HG02884 (cell line): ENCODE measurements around the gene SPSB3.

Experiments
- ATAC-seq: cut with Tn5 transposase; IDR thresholded peaks from one replicate; pipeline ENCODE4 v1.9.1; 2021; ENCODE audit warnings: mild to moderate bottlenecking, moderate library complexity; ENCODE audit not compliant: unreplicated experiment

The SPSB3 gene

DNA sequence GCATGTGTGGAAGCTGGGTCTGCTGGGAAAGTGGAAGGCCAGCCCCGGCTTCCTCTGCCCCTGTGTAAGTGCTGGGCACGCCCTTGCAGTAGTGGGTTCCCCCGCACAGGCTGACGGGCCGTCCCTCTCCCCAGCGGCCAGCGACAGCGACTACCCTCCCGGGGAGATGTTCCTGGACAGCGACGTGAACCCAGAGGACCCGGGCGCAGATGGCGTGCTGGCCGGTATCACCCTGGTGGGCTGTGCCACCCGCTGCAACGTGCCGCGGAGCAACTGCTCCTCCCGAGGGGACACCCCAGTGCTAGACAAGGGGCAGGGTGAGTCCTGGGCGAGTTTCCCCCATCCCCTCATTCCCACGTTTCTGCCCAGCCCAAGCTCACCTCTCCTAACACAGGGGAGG is 16.5 kb downstream of the SPSB3 start:
- ATAC-seq, result no peak

DNA sequence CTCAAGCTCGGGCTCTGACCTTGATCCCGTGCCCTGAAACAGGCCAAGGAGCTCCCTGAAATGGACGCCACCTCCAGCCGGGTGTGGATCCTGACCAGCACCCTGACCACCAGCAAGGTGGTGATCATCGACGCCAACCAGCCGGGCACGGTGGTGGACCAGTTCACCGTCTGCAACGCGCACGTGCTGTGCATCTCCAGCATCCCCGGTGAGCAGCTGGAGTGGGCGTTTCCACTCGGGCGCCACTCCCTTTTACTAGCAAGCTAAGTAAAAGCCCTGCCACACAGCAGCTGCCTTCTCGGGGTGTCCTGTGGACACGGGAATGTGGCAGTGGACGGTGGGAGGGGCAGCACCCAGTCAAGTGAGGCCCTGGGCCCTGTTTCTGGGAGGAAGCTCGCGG is 17.4 kb downstream of the SPSB3 start:
- no peak for ATAC-seq

DNA sequence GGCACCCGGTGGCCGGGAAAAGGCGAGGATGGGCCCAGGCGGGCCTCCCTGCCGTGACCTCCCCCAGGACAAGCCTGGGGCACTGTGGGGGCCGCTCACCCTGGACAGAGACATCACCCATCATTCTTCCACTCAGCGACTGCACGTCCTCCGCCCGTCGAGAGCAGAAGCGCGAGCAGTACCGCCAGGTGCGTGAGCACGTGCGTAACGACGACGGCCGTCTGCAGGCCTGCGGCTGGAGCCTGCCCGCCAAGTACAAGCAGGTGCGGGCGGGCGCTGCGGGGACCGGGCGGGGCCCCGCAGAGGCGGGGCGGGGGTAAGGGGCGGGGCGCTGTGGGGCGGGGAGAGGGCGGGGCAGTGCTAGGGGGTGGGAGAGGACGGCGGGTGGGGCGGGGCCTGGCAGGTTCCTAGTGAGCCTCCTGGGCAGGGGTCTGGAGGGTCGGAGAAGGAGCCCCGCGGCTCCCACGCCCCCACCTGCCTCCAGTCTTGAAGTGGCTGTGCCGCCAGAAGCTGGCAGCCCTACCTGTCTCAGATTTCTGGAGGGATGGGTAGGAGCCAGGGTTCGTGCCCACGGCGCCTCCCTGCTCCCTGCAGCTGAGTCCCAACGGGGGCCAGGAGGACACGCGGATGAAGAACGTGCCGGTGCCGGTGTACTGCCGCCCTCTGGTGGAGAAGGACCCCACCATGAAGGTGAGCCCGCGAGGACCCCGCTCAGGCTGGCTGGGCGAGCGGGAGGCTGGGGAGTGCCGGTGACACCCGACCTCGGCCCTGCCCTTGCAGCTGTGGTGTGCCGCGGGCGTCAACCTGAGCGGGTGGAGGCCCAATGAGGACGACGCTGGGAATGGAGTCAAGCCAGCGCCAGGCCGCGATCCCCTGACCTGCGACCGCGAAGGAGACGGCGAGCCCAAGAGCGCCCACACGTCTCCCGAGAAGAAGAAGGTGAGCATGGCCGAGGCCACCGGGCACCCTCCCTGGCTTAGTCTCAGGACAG is 18.6 kb downstream of the SPSB3 start:
- ATAC-seq, result no peak

DNA sequence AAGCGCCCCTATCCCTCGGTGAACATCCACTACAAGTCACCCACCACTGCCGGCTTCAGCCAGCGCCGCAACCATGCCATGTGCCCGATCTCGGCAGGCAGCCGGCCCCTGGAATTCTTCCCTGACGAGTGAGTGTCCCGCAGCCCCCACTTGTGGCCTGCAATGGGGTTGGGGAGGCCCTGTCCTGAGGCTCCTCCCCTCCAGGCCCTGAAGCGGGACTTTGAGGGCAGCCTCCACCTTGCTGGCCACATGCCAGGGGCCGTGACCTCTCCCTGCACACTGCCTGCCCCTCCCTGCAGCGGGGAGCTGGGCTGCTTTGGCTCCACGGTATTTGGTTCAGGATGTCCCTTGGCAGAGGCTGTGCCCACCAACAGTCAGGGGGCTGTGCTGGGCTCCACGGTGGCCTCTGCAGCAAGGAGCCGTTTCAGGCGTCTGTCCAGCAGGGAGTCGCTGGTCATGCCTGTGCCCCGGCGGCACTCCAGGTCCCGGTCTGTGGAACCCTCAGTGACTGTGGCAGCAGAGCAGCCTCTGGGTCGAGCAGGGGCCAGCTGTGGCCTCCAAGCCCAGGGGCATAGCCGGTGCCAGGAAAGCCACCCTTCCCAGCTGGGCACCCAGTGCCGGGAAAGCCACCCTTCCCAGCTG is 19.4 kb downstream of the SPSB3 start:
- ATAC-seq, result no peak

DNA sequence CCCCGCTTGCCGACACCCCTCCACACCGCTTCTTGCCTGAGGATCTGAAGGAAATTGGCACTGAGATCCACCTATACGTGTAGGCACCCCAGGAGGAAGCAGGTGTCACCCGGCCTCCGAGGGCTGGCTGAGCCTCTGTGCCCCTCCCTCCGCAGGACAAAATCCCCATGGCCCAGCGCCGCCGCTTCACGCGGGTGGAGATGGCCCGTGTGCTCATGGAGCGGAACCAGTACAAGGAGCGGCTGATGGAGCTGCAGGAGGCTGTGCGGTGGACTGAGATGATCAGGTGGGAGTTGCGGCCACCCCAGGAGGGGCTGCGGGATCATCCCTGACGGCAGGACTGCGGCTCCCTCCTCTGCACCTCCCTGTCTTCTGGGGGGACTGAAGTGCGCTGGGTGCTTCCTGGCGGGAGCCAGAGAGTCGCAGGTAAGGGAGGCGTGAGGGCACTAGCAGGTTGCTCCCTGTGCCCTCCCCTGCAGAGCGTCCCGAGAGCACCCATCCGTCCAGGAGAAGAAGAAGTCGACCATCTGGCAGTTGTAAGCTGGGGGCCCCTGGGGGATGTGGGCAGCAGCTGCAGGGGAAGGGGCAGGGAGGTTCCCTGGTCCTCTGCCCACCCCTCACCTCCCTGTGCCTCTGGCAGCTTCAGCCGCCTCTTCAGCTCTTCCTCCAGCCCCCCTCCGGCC is 20.0 kb downstream of the SPSB3 start:
- no peak for ATAC-seq

DNA sequence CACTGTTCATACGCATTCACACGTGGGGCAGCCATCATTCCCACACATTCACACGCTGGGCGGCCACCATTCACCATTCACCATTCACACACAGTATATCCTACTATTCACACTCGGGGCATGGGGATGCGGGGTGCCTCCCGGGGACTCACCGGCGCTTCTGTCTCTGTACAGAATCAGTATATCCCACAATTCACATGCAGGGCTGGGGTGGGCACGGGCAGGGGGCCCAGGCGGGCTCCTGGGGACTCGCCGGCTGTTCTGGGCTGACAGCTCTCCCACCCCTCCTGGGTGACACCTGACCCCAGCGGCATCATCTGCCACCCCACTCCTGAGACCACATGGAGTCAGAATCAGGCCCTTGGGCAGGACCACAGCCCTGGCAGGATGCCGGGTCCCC is 20.6 kb downstream of the SPSB3 start:
- ATAC-seq, result no peak

DNA sequence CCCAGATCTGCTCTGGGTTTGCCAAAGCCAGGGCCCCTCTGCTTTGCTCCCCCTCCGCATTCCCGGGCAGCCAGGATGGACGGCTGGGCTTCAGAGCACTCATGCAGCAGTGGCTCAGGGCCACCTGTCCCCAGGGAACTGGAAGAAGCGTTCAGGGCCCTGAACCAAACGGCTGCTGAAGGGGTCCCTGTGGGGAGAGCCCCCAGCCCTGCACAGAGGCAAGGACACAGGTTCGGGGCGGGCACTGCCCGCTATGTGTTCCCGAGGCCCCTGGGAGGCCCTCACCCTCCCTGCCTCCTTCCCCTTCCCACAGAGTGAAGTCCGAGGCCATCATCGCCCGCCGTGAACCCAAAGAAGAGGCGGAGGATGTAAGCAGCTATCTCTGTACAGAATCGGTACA is 21.5 kb downstream of the SPSB3 start:
- ATAC-seq, result no peak

DNA sequence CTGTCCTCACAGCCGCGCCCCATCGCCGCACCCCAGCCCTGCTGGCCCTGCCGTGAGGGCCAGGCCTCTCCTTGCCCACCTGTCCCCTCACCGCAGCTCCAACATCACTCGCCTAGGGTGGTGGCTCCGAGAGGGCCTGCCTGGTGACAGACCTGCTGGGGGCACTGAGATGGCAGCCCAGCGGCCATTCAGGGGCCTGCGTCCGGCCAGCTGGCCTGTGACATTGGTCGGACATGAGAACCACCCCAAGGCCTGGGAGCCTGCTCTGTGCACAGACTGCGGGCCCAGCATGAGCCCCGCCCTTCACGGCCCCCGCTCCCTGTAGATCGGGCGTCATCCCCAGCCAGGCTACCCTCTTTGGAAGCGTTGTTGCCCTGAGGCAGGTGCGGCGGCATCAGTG is 22.9 kb downstream of the SPSB3 start:
- no peak for ATAC-seq

DNA sequence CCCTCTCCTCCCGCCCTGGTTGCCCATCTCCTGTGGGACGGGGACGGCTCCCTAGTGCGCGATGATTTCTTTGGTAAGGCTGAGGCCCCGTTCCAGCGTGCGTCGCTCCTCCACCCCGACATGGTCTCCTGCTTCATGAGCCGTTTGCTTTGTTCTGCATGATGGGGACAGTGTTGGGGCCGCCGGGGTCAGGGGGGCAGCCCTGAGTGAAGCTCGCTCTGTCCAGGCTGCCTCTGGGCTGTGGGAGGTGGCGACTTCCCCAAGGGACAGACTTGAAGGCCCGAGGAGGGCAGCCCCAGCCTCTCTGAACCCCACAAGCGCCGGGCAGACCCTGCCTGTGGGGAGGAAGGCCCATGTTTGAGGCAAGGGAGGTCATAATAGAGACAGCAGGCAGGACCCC is 23.4 kb downstream of the SPSB3 start:
- no peak for ATAC-seq

DNA sequence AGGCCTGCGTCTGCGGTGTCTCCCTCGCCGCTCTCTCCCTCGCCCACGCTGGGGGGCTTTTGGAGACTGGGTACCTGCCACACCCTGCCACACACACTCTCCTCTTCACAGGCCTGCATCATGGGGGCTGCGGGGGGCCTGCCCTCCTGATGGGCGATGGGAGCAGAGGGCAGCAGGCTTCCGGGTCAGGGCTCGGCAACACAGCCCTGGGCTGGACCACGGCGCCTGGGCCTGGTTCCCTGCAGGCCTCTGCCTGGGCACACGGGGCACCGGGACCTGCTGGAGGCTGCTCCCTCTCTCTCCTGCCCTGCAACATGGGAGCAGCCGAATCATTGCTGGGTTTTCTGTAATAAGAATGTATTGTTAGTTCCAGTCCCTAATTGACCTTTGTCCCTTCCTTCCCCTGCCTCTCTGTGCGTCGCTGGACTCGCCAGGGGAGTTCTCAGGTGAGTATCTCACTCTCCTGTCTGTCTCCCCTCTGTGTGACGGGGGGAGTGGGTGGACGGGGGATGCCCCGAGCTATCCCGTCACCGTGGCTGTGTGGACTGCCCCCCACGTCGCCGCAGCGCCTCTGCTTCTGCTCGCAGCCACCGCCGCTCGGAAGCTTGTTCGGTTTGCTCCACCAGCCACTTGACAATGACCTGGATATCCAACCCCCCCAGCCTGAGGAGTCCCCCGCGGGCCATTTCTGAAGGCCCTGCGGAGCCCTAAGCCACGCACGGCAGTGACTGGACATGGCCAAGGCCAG is 24.5 kb downstream of the SPSB3 start:
- ATAC-seq, result no peak

DNA sequence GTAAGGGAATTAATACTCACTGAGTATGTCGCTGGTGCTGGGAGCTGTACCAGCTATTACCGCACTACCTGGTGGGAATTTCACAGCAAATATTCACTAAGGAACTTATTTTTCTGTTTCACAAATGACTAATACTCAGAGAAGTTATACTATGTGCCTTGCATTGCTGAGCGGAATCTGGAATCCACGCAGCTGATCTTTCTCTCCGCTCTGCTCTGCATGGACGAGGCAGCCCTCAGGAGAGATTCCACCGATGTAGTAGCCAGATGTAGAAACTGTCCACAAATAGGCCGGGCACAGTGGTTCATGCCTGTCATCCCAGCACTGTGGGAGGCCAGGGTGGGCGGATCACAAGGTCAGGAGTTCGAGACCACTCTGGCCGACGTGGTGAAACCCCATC is 28.2 kb downstream of the SPSB3 start:
- ATAC-seq, result no peak

DNA sequence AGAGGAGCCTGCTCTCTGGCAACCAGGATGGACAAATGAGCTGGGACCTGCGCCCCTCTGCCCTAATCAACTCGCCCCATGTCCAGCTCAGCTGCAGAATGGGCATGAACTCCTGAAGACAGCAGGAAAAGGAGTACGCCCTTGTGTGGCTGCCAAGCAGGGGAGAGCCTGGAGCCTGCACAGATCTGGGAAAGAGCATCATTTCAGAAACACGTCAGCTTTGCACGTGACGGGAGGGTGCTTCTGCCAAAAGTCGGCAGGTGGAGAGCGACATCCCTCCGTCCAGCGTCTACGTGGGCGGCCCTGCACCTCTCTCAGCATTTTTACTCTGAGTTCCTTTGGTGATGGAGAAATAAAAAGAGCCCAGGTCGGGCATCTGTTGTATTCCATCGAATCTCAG is 29.5 kb downstream of the SPSB3 start:
- ATAC-seq, result no peak

DNA sequence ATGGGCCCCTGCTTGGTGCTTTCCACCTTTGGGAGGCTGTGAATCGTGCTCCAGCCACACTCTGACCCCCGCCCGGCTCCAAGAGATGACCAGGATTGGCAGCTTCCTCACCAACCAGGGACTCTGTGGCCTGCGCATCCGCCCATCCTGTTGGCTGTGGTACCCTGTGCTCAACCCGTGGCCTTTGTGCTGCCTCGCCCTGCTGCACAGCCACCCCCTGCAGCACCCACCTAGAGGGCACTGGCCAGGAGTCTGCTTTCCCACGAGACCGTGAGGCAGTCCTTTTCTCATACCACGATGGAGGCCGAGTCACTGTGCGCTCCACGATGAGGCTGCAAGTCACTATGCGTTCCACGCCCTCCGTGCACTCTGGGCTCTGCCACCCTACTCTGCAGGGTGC is 30.4 kb downstream of the SPSB3 start:
- no peak for ATAC-seq

DNA sequence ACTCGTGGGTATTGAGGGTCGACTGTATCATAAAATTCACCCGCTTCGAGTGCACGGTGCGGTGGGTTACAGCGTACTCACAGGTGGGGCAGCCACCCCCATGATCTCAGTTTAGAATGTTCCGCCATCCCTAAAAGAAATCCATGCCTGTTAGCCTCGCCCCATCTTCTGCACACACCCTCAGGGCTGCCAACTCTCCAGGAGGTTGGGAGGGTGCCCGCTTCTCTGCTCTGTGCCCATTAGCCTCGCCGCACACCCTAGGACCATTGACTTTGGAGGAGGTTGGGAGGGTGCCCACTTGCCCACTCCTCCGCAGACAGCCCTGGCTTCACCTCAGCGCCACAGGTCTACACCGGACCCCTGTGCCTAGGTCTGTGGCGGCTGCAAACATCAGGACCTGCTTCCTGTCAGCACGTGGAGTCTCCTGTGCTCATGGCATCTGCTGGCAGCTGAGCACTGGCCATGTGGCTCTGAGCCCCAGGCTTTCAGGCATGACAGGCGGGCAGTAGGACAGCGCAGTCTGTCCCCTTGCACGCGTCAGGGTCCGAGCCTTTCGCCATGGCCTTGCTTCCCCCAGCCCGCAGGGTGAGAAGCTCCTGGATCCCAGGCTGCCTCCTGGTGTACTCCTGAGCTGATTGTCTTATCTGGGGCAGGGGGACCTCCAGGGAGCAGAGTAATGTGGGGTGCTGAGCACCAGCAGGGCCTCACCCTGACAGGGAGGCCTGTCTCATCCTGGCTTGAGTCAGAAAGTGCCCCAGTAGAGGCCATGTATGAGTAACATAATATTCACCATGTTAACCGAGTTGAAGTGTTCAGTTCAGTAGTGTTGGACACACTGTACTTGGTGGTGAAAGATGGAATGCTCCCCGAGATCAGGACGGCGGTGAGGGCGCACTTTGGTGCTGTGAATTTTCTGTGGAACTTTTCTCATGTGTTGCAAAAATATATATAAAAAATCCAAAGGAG is 32.9 kb downstream of the SPSB3 start:
- no peak for ATAC-seq

DNA sequence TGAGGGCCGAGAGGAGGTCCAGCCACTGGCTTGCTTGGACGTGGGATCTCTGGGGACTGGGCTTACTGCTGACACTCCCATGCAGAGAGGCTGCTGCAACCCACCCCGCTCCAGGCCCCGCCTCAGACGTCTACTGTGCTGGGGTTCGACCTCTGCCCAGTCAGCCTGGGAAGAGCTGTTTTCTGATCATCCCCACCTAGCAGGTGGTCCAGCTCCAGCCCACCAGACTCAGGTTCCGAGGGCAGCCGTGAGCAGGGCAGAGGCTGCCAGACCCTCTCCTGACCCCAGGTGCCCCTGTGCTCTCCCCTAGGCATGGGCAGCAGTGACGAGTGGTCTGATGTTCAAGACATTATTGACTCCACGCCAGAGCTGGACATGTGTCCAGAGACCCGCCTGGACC is 34.4 kb downstream of the SPSB3 start:
- no peak for ATAC-seq

DNA sequence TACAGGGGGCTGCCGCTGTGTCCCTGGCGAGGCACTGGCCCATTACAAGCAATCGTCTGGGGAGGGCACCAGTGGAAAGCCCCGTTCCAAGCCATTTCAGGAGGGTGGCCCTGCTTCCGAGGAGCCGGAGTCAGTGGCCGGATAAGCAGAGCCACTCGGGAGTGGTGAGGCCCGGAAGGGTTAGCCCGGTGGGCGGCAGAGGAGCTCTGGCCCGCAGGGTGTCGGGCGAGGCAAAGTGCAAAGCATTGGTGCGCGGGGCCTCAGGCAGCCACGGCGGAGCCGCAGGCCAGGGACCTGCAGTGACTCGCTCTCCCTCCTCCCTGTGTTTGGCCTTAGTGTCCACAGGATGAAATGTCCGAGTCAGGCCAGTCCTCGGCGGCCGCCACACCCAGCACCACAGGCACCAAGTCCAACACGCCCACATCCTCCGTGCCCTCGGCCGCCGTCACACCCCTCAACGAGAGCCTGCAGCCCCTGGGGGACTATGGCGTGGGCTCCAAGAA is 35.6 kb downstream of the SPSB3 start:
- no peak for ATAC-seq

DNA sequence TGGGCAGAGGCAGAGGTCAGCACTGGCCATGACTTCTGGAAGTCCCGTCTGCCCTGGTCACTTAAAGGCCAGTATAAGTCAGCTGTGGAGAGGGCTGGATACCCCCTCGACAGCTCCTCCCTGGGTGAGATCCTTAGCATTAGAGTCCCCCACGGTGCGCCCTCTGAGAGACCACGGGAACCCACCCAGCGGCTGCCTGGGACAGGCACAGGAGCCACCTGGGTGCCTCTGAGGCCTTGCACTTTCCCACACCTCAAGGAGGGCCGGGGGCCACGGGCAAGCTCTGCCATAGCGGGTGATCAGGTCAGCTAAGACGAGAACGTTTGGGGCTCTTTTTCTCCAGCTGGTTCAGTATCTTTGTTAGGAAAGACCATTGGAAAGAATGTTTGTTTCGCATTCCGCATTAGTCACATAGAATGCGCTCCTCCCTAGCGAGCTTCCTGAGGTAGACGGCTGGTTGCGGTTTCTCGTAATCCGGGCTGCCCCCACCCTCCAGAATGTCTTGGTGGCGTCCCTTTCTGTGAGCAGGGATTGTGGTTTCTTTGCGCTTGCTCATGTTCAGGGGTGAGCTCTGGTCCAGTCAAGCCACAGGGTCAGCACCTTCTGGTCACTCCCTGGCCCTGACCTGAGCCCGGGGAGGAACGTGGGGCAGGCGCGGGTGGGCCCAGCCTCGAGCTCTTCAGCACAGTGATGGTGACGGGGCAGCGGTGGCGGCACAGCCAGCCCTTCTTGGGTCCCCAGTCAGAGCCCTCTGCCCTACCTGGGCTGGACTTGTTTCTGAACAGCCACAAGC is 36.3 kb downstream of the SPSB3 start:
- no peak for ATAC-seq

DNA sequence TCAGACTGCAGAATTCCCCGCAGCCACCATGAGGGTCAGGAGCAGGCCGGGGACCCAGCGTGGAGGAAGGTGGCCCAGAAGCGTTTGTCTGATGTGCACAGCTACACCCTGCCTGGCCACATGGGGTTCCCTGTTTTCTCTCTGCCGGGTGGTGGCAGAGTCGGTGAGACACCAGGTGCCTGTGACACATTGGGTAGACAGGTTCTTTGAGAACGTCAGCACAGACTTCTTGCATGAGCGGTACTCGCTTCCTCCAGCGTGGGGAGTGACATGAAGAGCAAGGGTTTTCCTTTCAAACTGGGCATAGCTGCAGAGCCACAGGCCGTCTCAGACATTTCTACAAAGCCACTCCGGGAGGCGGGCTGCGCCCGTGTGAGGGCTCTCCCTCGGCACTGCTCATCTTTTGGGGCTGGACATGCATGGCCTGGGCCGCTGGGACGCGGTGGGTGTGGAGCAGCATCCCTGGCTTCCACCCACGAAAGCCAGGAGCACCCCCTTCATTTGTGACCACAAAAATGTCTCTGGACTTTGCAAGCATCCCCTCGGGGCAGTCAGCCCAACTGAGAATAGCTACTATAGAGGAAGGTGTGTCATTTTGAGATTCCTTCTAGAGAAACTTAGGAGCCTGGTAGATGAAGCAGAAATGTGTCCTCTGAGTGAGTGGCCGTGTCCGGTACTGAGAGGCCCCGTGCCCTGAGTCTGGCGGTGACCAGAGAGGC is 37.0 kb downstream of the SPSB3 start:
- ATAC-seq, result no peak
